ENCODE results near the gene CRY2. TPM values are rescaled to one million over a fixed set of nuclear protein-coding genes. Genes with fewer than 3 reads are reported as not detected.

The CRY2 gene
- total and polyA plus RNA-seq, 2 of the 8 experiments (the other 6 are each of a cell fraction or from before 2014, with no cell fraction given), result 8.0 to 9.4 TPM

DNA sequence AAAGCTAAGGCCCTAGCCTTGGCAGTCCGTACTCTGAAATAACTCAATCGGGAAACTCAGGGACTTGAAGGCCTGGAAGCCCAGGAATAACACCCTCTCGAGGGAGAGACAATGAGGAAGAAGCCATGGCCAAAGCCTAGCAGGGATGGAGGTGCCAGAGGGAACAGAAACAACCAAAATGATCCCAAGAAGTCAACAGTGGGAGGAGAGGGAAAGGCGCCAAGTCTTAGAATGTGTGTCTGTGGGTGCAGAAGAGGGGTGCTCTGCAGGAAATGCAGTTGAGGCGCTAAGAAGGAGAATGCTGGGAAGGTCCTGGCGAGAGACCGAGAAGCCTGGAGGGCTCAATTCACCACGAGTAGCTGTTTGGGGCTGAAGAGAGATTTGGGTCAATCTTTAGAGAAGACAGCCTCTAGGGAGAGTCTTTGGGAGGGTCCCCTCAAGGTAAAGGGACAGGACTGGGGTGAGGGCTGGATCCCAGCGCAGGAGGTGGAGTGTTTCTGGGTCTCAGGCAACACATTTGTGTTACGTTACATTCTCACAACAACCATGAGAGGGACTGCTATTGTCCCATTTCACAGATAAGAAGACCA, 37.4 kb downstream of the CRY2 start (continued):
- TF ChIP-seq, protein P1, sequence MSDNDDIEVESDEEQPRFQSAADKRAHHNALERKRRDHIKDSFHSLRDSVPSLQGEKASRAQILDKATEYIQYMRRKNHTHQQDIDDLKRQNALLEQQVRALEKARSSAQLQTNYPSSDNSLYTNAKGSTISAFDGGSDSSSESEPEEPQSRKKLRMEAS (IDR thresholded peaks at IDR 0.05), result no peak
- TF ChIP-seq CREB1 (IDR thresholded peaks at IDR 0.05) (no peak), JUND (IDR thresholded peaks at IDR 0.05; ENCODE audit: low read length) (no peak), KDM1A (IDR thresholded peaks at IDR 0.05; ENCODE audit: borderline replicate concordance, low read length) (no peak), TEAD4 (IDR thresholded peaks at IDR 0.05; ENCODE audit: low read depth, low read length) (no peak)

Measured in H1 (cell line).